Esophagus squamous epithelium (tissue), 4 donors: ENCODE results near the gene CCSER1.

Experiments
- CTCF ChIP-seq, 6 experiments: fragments of 450-650 bp in 4 of 6; fragments of 200-600 bp in 2 of 6; sonication (generic) in 2 of 6; IDR thresholded peaks; one replicate each; pipeline ENCODE4 v1.5.1; 2016 to 2019; ENCODE audit warnings: antibody characterized with exemption in 6 of 6, mild to moderate bottlenecking in 4 of 6, moderate library complexity in 4 of 6
- POLR2A ChIP-seq, 4 donors: fragments of 450-650 bp; IDR thresholded peaks; one replicate each; pipeline ENCODE4 v1.6.1; 2017; ENCODE audit warnings: antibody characterized with exemption in 4 of 4, mild to moderate bottlenecking in 4 of 4, moderate library complexity in 3 of 4

- TF ChIP-seq CTCF (IDR thresholded peaks at IDR 0.05) (no peak), POLR2A (IDR thresholded peaks at IDR 0.05) (no peak)
Measured at GRCh38 chr4:90888571-90888970, 761.4 kb downstream of the CCSER1 start.
